Measurements from ENCODE around the gene SPDYA. TPM values are rescaled to one million over a fixed set of nuclear protein-coding genes. Genes with fewer than 3 reads are reported as not detected.

Gene SPDYA
- total and polyA plus RNA-seq, 2 of the 13 experiments (the other 11 are each of a cell fraction or from before 2014, with no cell fraction given) = 0.32 to 0.75 TPM

- intact Hi-C loops (cut with micrococcal nuclease; ENCODE audit: unreplicated experiment) (no loop called here), in situ Hi-C loops (cut with HindIII; ENCODE audit: extremely low pct_ligation_motif_present, low pct_unique_long_range_greater_than_20kb) (no loop called here)
- no TSS peak for BruUV-seq (replicated peaks)
- Histone ChIP-seq H3K4me3 (replicated peaks in 1 of 3; ENCODE audit: insufficient read depth in 1 of 3, low read depth in 2 of 3, low read length in 3 of 3) (no peak overlapping the region; a peak in 1 of 6 replicates), H2AFZ (ENCODE audit: low read length) (no peak overlapping the region), H3K36me3 (replicated peaks in 1 of 2; ENCODE audit: control insufficient read depth in 1 of 2, insufficient read depth in 2 of 2, low read length in 2 of 2) (no peaks in the 10 kb centered on the region; a peak in 1 of 5 replicates), H3K9me3 (ENCODE audit: low read length) (no peaks in the 10 kb centered on the region), H3K79me2 (ENCODE audit: insufficient read depth, low read length) (peaks cover 41% of the 10 kb centered on the region), H4K20me1 (ENCODE audit: insufficient read depth, low read length) (peaks cover 35% of the 10 kb centered on the region), H3K27ac (ENCODE audit: extremely low read length, insufficient read depth, low read length) (no peak overlapping the region), H3K4me1 (ENCODE audit: insufficient read depth, low read length) (peaks cover 24% of the 10 kb centered on the region), H3K27me3 (ENCODE audit: control insufficient read depth in 1 of 2, insufficient read depth in 2 of 2, low read length in 2 of 2) (no peaks in the 10 kb centered on the region; a peak in 1 of 5 replicates), H3K4me2 (ENCODE audit: low read depth, low read length) (no peak overlapping the region; the same call in 1 of the 2 replicates), H3K9ac (ENCODE audit: insufficient read depth, low read depth, low read length) (no peak overlapping the region)
- TF ChIP-seq ZNF607 (CRISPR knock-in tag; IDR thresholded peaks at IDR 0.05; ENCODE audit: borderline replicate concordance) = no peak
- no peak for DNase-seq (ENCODE audit: low spot score)
- WGBS (ENCODE audit: low lambda C conversion rate) = 95% methylated on average over 21 of the region's 21 CpGs
- ChIA-PET CTCF (ENCODE audit: low intra/inter-chr PET ratio, low total read pairs) (no interaction called here), POLR2A (interaction anchor here (3.8 kb wide), 1 partner anchor 24 kb away, joined by 52 read pairs; the partner anchor contains the start of gene TRMT61B)
- no peak for ATAC-seq
- FAIRE-seq = no peak
Measured at GRCh38 chr2:28893488-28893887, 82.9 kb downstream of the SPDYA start.

GRCh38 chr2:28894470-28895188 lies 84.0 kb downstream of the SPDYA start, which contains the start of gene WDR43:
Gene WDR43 (plus strand): TSS chr2:28894667. CDS start chr2:28894699, 32 bp downstream.
- Histone ChIP-seq H3K27me3 (ENCODE audit: control insufficient read depth in 1 of 2, insufficient read depth in 2 of 2, low read length in 2 of 2) (no peaks in the 10 kb centered on the region; a peak in 1 of 5 replicates), H3K4me3 (replicated peaks in 1 of 3; ENCODE audit: insufficient read depth in 1 of 3, low read depth in 2 of 3, low read length in 3 of 3) (peak within 1 kb of the TSS; percentile 82 to 100 (median 91)), H3K27ac (ENCODE audit: extremely low read length, insufficient read depth, low read length) (peak within 1 kb of the TSS; percentile 90), H3K4me2 (ENCODE audit: low read depth, low read length) (peak within 1 kb of the TSS; percentile 85), H2AFZ (ENCODE audit: low read length) (no peak within 1 kb of the TSS), H3K4me1 (ENCODE audit: insufficient read depth, low read length) (peaks cover 36% of the 10 kb centered on the region), H4K20me1 (ENCODE audit: insufficient read depth, low read length) (peaks cover 47% of the 10 kb centered on the region), H3K9ac (ENCODE audit: insufficient read depth, low read depth, low read length) (peak within 1 kb of the TSS; percentile 100), H3K9me3 (ENCODE audit: low read length) (no peaks in the 10 kb centered on the region), H3K36me3 (replicated peaks in 1 of 2; ENCODE audit: control insufficient read depth in 1 of 2, insufficient read depth in 2 of 2, low read length in 2 of 2) (no peaks in the 10 kb centered on the region; a peak in 1 of 5 replicates), H3K79me2 (ENCODE audit: insufficient read depth, low read length) (peaks cover 53% of the 10 kb centered on the region)
- ChIA-PET POLR2A (interaction anchor here (0.6 to 3.8 kb wide), 16 partner anchors 10 to 1821 kb away, joined by 3 to 52 read pairs (median 4); partner anchors contain the start of genes PPP1CB and TRMT61B), CTCF (ENCODE audit: low intra/inter-chr PET ratio, low total read pairs) (no interaction called here)
- TSS peak; percentile 77 for BruUV-seq (replicated peaks)
- WGBS (ENCODE audit: low lambda C conversion rate) = 0% methylated on average over 16 of the region's 79 CpGs
- FAIRE-seq (peak; percentile 64), ATAC-seq (peak; percentile 98), DNase-seq (ENCODE audit: low spot score) (peak; percentile 99)
- in situ Hi-C loops (cut with HindIII; ENCODE audit: extremely low pct_ligation_motif_present, low pct_unique_long_range_greater_than_20kb) (no loop called here), intact Hi-C loops (cut with micrococcal nuclease; ENCODE audit: unreplicated experiment) (loop anchor here (1.0 kb wide), 1 partner anchor 24 kb away; the partner anchor contains the start of gene TRMT61B)
- no peak for TF ChIP-seq ZNF75D (CRISPR knock-in tag; IDR thresholded peaks at IDR 0.05; ENCODE audit: borderline replicate concordance)
- TF ChIP-seq ZNF572 (CRISPR knock-in tag; IDR thresholded peaks at IDR 0.05) = 0 out of 2 replicates have a peak, but pooled peaks have one; percentile 74
- TF ChIP-seq ZSCAN21 (CRISPR knock-in tag; IDR thresholded peaks at IDR 0.05; ENCODE audit: borderline replicate concordance) = peak; percentile 83; the same call in 1 of the 2 replicates
- peak; percentile 79 for TF ChIP-seq HNRNPLL (IDR thresholded peaks at IDR 0.05; ENCODE audit: low read depth, low read length, poor library complexity, severe bottlenecking)
- TF ChIP-seq RARA (CRISPR knock-in tag; IDR thresholded peaks at IDR 0.05) = peak; percentile 48
- TF ChIP-seq TRIM24 (CRISPR knock-in tag; IDR thresholded peaks at IDR 0.05) = no peak
- TF ChIP-seq ZNF879 (CRISPR knock-in tag; IDR thresholded peaks at IDR 0.05) = peak; percentile 66; the same call in 1 of the 2 replicates
- peak; percentile 97 for TF ChIP-seq ZNF274 (CRISPR knock-in tag; IDR thresholded peaks at IDR 0.05)
- no peak; the same call in 1 of the 2 replicates for TF ChIP-seq MAF1 (CRISPR knock-in tag; IDR thresholded peaks at IDR 0.05; ENCODE audit: borderline replicate concordance)
- TF ChIP-seq PRDM15 (CRISPR knock-in tag; IDR thresholded peaks at IDR 0.05) = no peak
- no peak for TF ChIP-seq ZNF33A (CRISPR knock-in tag; IDR thresholded peaks at IDR 0.05; ENCODE audit: borderline replicate concordance)

All from HepG2 (cell line).